HG03103 (cell line): ENCODE measurements around the gene COL24A1.
"Not testable (repeated sequence)": the region's sequence is repeated elsewhere in the genome, so short reads cannot be mapped to it uniquely, and the experiment has no call there.

Experiments used
- ATAC-seq: cut with Tn5 transposase; IDR thresholded peaks from one replicate; pipeline ENCODE4 v1.9.1; 2021; ENCODE audit warnings: low read depth; ENCODE audit not compliant: unreplicated experiment

Gene COL24A1

GRCh38 chr1:86000601-86001000, 156.0 kb downstream of the COL24A1 start:
- no peak for ATAC-seq

DNA sequence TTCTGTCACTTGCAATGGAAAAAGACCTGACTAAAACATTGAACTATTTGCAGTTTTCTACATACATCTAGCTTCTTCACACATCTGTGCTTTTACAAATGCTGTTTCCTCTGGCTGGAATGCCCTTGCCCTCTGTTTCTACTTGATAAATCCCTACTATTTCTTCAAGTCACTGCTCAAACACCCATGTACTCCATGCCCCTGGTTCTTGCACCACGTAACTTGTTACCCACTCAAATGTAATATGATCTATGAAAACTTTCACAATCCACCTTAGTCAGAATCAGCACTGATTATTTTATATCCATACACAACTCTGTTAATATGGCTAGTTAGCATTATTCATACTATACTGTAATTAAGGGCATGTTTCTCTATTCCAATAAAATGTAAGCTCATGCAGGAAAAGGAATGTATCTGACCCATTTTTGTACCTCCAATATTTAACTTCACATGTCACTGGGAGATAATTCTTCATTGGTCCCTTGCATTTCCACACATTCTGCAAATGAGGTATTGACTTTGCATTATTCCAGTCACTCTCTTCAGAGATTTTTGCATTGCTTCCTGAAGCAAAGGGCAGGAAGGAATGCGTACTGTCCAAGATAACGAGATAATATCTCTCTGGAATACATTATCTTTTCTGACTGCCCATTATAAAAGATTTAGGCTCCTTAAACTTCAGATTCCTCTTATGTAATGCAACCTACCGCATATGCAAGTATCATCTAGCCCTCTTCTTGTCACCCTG, 158.3 kb downstream of the COL24A1 start:
- no peak for ATAC-seq

GRCh38 chr1:85992791-85993190, 163.8 kb downstream of the COL24A1 start:
- ATAC-seq: peak; percentile 57

DNA sequence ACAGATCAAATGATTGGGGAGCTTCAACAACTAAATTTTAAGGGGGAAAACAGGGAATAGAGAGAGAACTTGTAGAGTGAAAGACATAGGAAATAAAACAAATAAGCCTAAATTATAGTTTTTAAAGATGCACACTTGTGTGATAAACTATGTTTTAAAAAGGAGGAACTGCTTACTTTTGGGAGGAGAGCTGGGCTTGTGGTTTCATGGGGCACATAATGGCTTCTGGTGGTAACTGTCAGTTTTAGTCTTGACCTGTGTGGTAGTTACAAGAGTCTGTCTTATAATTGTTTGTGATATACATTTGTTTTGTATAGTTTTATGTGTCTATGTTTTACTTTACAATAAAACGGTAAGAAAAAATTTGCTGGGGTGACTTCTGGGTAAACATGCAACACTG, 165.3 kb downstream of the COL24A1 start:
- no peak for ATAC-seq

DNA sequence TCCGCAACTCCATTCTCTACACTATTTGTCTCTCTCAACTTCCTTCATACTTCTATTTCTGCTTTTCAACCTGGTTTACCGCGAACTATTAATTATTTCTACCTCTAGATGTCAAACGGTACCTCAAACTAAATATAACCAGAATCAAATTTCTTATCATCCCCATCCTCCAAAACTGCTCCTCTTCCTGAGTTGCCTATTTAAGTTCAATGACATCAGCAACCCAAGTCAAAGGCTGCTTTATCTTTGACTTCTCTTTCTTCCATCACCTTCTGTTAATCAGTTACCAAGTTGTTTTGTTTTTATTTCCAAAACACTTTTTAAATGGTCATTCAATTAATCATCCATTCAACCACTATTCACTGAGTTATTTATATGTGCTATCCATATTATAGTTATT, 171.9 kb downstream of the COL24A1 start:
- no peak for ATAC-seq

- no peak for ATAC-seq
Observed at GRCh38 chr1:85983316-85983715, 173.3 kb downstream of the COL24A1 start.

- ATAC-seq: no peak
Observed at GRCh38 chr1:85976516-85977205, 179.9 kb downstream of the COL24A1 start.

DNA sequence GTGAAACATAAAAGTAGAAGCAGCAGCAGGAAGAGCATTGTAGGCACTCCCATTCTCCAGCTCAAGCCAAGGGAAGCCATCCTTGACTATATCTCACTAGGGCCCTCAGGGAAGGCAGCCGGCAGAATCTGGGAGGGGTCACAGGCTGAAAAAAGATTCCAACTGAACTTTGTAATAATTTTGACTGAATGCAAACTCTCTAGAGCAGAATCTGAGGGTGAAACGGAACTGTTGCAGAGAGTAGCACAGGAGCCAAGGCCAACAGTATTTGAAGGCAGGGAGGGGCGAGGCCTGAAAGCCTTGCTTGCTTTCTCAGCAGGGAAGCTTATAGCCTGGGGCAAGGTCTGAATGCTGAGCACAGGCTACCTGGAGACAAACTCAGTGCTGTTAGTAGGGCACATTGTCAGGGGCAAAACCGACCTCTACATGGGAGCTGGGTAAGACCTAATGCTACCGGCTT, 180.6 kb downstream of the COL24A1 start:
- no peak for ATAC-seq

DNA sequence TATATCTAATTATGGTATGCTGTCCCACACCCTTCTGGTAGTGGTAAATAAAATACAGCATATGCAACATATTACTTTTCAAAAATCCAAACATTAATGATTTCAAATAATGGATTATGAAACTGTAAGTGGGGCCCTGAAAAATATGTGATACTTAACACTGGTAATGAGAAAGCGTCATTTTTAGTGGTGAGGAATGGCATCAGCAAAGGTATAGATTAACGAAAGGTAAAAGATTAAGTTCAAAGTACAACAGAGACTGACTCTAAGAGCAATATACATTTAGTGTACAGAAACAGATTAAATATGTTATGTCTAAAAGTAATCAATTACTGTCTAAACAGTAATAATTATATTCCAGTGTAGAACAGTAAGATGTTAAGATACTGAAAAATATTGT, 194.1 kb downstream of the COL24A1 start:
- no peak for ATAC-seq

- no peak for ATAC-seq
Observed at GRCh38 chr1:85957760-85958159, 198.8 kb downstream of the COL24A1 start.

DNA sequence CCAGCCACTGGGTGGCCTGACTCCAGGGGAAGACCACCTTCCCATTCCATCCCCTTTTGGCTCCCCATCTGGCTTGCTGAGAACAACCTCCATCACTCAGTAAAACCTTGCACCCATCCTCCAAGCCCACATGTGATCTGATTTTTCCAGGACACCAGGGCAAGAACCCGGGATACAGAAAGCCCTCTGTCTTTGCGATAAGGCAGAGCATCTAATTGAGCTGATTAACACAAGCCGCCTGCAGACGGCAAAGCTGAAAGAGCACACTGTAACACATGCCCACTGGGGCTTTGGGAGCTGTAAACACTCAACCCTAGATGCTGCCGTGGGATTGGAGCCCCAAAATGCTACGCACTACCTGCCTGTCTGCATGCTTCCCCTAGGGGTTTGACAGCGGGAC, 201.4 kb downstream of the COL24A1 start:
- not testable (repeated sequence) for ATAC-seq

GRCh38 chr1:85952460-85952859, 204.1 kb downstream of the COL24A1 start:
- no peak for ATAC-seq

DNA sequence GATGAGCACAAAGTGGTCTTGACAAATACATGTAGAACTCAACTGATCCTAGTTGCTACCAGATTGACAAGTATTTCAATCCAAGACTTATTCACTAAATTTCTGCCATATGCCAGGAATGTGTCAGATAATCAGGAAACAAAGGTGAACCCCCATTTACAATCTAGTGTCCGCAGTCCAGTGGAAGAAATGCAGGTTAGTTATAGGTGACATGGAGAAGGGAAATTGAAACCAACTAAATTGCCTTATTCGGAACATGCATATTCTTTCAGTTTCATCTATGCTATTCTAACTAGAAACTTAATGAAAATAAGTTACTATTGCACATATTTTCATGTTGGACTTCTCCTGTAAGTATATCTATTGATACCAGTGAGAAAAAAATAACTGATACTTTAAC, 209.4 kb downstream of the COL24A1 start:
- ATAC-seq: no peak

DNA sequence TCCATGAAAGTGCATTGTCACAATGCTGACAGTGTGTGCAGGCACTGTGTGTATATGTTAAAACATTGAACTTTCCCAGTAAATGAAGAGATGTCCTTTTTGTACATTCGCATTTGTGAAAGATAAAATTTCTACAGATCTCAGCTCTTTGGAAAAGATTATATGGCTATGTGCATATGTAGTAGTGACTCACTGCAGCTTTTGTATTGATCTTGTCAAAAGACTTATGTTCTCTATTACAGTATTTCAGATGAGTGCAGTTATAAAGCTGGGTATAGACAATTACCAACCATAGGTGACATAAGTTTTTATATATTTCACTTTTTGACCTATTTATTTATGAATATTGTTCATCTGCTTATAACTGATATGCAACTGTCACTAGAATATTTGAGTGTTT, 212.6 kb downstream of the COL24A1 start:
- no peak for ATAC-seq

- no peak for ATAC-seq
Observed at GRCh38 chr1:85943526-85943925, 213.0 kb downstream of the COL24A1 start.

GRCh38 chr1:85940656-85941306, 215.8 kb downstream of the COL24A1 start:
- no peak for ATAC-seq

DNA sequence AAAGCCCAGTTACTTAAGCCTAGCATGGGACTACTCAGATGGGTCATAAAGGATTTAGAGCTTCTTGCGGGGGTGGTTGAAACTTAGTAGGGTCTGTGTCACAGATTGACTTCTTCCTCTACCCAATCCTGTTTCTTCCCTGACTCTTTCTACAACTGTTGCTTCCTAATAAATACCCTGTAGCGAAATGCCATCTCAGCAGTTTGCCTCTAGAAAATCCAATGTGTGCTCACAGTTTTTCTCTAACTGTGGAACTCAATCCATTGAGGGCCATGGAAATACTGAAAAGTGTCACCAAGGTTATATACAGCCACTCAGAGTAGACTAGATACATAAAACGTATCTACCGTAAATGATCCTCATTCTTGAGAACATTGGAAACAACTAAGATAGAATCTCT, 217.7 kb downstream of the COL24A1 start:
- no peak for ATAC-seq

- ATAC-seq: no peak
Observed at GRCh38 chr1:85936470-85936869, 220.1 kb downstream of the COL24A1 start.

DNA sequence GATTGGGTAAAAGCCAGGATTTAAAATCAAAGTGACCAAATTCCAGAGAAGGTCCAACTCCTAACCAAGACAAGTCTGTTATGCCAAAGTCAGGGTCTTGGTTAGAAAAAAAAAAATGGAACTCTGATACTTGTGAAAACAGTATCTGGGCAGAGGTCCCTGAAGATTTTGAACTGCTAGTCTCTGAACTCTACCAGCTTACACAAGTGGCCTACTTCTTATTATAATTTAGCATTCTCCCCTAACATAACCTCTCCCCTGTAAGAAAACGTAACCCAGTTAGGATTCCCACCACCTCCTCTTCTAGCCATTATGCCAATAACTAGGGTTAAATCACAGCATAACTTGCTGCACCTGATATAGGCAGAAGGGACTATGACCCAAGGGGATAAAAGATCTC, 220.5 kb downstream of the COL24A1 start:
- ATAC-seq: no peak

DNA sequence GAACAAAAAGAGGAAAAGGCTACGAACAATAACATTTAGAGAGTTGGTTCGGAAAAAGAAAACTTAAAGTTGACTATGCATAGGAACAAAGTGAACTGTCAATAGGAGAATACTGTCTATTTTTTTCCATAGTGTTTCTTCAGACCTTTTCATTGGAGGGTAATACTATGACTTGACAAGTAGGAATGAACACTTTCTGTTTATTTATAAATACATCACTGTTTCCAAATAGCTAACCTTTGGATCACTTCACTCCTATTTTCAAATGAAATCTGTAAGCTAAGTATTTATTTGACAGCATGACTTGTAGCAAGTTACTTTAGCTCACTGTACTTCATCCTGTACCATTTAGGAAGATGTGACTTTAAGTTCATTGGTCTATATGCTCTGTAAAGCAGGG, 221.3 kb downstream of the COL24A1 start:
- no peak for ATAC-seq

- no peak for ATAC-seq
Observed at GRCh38 chr1:85934516-85934915, 222.1 kb downstream of the COL24A1 start.

GRCh38 chr1:85933961-85934360, 222.6 kb downstream of the COL24A1 start:
- no peak for ATAC-seq
